SW 1271 (cell line): ENCODE results near the gene CORIN.
"Not testable (repeated sequence)": the region's sequence is repeated elsewhere in the genome, so short reads cannot be mapped to it uniquely, and the experiment has no call there.

Source experiments
- DNase-seq, 2 experiments: peaks; one replicate each; lab custom pipeline; 2025; lab: John Stamatoyannopoulos, UW

CORIN gene

DNA sequence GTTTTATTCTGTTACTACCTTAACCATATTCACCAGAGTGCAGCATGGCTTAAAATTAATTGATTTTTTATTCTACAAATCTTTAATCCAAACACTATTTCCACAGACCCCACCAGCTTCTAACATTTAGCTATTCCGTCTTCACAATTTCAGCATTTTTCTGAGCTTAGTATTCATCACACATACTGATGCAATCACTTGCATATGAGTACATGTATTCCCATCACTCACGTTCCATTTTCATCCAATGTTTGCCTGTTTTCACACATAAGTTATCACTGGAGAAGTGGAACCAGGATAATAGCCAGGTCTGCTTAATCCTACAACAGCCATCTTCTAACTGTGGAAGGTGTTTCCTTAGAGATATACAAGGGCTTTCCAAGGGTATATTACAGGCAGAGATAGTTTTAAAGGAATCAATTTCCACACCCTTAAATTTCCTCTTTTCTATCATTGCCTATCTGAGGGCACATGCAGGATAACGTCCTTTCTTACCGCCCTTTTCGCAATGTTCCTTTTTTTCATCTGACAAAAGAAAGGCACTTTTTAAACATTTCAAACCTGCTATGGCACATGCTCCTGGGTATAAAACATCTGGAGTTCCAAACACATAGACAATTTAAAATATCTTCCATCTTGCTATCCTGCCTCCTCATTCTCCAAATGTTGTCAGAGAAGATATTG, 115.8 kb downstream of the CORIN start:
- DNase-seq = no peak

- no peak for DNase-seq
Measured at GRCh38 chr4:47721485-47721884, 116.4 kb downstream of the CORIN start.

- DNase-seq = no peak
Measured at GRCh38 chr4:47720787-47721186, 117.1 kb downstream of the CORIN start.

- DNase-seq = no peak
Measured at GRCh38 chr4:47719576-47719975, 118.3 kb downstream of the CORIN start.

GRCh38 chr4:47718696-47719095, 119.2 kb downstream of the CORIN start:
- DNase-seq = no peak

GRCh38 chr4:47717188-47717587, 120.7 kb downstream of the CORIN start:
- DNase-seq = no peak

- no peak for DNase-seq
Measured at GRCh38 chr4:47715716-47716416, 122.0 kb downstream of the CORIN start.

GRCh38 chr4:47714269-47714668, 123.6 kb downstream of the CORIN start:
- no peak for DNase-seq

GRCh38 chr4:47713129-47713834, 124.6 kb downstream of the CORIN start:
- DNase-seq = no peak

DNA sequence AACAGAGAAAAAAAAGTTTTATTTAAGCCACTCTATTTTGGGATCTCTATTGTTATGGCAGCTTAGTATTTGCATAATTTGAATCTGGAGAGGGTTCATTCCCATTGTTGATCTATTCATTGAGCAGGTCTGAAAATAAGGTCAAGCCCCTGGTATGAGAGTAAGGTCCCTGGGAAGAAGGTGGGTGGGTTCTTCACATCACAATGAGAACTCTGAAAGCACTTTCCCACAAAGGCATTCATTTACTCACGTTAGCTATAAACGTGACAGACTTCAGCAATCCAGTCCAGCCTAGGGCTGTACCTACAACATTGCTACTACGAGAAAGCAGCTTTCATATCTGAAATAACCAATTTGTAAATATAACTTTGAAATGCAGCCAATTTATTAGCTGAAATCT, 126.2 kb downstream of the CORIN start:
- no peak for DNase-seq

- DNase-seq = no peak
Measured at GRCh38 chr4:47711183-47711582, 126.7 kb downstream of the CORIN start.

DNA sequence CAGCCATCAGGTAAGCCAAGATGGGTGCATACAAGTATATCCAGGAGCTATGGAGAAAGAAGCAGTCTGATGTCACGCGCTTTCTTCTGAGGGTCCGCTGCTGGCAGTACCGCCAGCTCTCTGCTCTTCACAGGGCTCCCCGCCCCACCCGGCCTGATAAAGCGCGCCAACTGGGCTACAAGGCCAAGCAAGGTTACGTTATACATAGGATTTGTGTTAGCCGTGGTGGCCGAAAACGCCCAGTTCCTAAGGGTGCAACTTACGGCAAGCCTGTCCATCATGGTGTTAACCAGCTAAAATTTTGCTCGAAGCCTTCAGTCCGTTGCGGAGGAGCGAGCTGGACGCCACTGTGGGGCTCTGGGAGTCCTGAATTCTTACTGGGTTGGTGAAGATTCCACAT, 131.5 kb downstream of the CORIN start:
- not testable (repeated sequence) for DNase-seq

- peak in 1 of 2 experiments; percentile 13 for DNase-seq
Measured at GRCh38 chr4:47705326-47705981, 132.4 kb downstream of the CORIN start.

DNA sequence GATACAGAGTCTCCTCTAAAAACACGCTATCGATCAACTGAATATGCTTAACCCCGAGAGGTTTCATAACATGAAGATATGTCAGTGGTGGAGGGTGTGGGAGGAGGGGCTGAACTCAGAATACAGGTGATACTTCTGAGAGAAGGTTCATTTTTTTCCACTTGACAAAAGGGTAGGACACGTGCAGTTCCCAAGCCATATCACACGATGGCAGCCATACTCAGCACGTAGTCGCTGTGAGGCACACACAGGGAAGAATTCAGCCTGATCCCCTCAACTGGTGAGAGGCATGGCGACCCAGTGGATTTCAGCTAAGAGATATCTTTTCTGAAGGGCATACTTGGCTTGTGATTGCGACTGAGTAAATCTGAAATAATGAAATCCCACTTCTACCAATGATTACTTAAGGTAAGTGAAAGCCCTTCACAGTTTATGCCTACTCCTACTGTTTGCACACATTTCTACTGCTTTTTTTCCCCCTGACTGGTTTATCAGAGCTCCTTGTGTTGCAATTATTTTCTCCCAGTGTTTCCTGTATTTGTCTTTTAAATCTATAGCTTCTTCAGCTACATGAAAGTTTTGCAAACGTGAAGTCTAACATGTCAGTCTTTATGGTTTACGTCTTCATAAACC, 133.1 kb downstream of the CORIN start:
- DNase-seq = peak; percentile 6 to 18

DNA sequence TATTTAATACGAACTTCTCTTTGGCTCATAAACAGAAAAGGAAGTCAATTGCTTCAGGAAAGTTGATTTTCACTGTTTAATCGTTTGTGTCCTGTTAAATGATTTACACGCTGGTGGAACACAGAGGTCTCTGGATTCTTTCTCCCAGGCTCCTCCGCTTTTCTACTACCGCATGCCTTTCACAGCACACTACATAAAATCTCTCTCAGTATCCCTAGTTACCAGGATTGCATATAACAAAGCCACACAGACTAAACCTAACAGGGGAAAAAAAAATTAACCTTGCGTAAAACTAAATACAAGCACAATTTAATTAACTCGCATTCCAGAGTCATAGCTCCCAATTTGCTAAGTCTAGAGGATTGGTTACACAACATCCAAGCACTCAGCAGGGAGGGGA, 133.9 kb downstream of the CORIN start:
- DNase-seq = no peak

DNA sequence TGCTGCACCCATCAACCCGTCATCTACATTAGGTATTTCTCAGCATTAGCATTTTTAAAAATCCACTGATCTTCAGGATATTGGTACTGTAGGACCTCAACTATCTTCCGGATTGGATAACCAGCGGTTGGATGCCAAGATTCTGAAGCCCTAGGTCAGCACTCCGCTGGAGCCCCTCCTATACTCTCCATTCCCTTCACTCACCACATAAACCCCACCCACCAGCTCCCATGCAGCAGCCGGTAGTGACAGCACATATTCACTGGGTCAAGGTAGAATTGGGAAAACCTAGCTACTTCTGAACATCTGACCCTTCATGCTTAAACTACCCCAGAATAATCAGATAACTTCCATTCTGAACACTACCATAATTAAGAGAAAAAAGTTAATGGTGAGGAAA, 134.9 kb downstream of the CORIN start:
- DNase-seq = no peak

GRCh38 chr4:47701286-47701685, 136.6 kb downstream of the CORIN start:
- DNase-seq = no peak

GRCh38 chr4:47698837-47699236, 139.0 kb downstream of the CORIN start:
- DNase-seq = no peak

GRCh38 chr4:47696823-47697222, 141.0 kb downstream of the CORIN start:
- no peak for DNase-seq

DNA sequence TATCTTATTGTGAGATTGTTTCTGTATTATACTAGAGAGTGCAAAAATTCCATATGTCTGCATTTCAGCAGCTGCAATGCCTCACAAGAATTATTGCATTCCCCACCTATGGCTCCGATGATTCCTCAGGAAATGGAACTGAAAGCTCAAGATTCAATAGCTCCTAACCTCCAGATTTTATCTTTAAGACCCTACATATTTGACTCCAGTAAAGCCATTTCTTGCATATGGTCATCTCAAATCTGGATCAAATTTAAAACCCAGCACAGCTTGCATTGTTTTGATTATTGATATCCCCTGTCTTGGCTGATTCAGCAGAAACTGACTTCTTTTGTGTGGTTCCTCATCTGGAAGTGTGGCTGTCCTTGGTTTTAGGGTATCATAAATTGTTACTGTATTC, 142.6 kb downstream of the CORIN start:
- no peak for DNase-seq

GRCh38 chr4:47694322-47694721, 143.5 kb downstream of the CORIN start:
- no peak for DNase-seq

- DNase-seq = no peak
Measured at GRCh38 chr4:47692691-47693090, 145.2 kb downstream of the CORIN start.
